GM19238 (cell line): ENCODE measurements around the gene PHLDA3.

Experiments used
- DNase-seq: peaks from one replicate; pipeline ENCODE4 v3.0.0; 2011; ENCODE audit warnings: low spot score; ENCODE audit not compliant: insufficient read length

PHLDA3 gene

GRCh38 chr1:201463071-201463552, 5.9 kb downstream of the PHLDA3 start:
- no peak for DNase-seq

GRCh38 chr1:201461645-201462441, 7.1 kb downstream of the PHLDA3 start:
- DNase-seq: no peak

GRCh38 chr1:201460814-201461644, 8.0 kb downstream of the PHLDA3 start:
- DNase-seq: no peak

- DNase-seq: no peak
Measured at GRCh38 chr1:201459775-201460174, 9.2 kb downstream of the PHLDA3 start.

GRCh38 chr1:201459052-201459451, 9.9 kb downstream of the PHLDA3 start:
- DNase-seq: no peak

GRCh38 chr1:201457508-201457960, 11.5 kb downstream of the PHLDA3 start:
- DNase-seq: no peak

GRCh38 chr1:201456499-201457309, 12.3 kb downstream of the PHLDA3 start:
- no peak for DNase-seq

- no peak for DNase-seq
Measured at GRCh38 chr1:201455098-201455497, 13.9 kb downstream of the PHLDA3 start.

- no peak for DNase-seq
Measured at GRCh38 chr1:201454608-201455007, 14.4 kb downstream of the PHLDA3 start.

GRCh38 chr1:201452866-201453265, 16.1 kb downstream of the PHLDA3 start:
- DNase-seq: no peak

GRCh38 chr1:201450721-201451291, 18.2 kb downstream of the PHLDA3 start:
- no peak for DNase-seq

GRCh38 chr1:201448990-201449389, 20.0 kb downstream of the PHLDA3 start:
- DNase-seq: no peak

- peak; percentile 85 for DNase-seq
Measured at GRCh38 chr1:201447903-201448871, 20.8 kb downstream of the PHLDA3 start.

GRCh38 chr1:201445310-201445709, 23.7 kb downstream of the PHLDA3 start:
- no peak for DNase-seq

- no peak for DNase-seq
Measured at GRCh38 chr1:201444792-201445191, 24.2 kb downstream of the PHLDA3 start.

GRCh38 chr1:201443747-201444146, 25.2 kb downstream of the PHLDA3 start:
- no peak for DNase-seq

GRCh38 chr1:201436969-201437368, 32.0 kb downstream of the PHLDA3 start:
- no peak for DNase-seq

- no peak for DNase-seq
Measured at GRCh38 chr1:201436393-201436792, 32.6 kb downstream of the PHLDA3 start.

- DNase-seq: no peak
Measured at GRCh38 chr1:201434266-201434665, 34.7 kb downstream of the PHLDA3 start.

GRCh38 chr1:201433609-201434008, 35.4 kb downstream of the PHLDA3 start:
- DNase-seq: no peak
